Measurements from ENCODE around the gene DHX57.
A peak's percentile ranks its signal among the peaks of the same experiment; 100 is the strongest.

DNA sequence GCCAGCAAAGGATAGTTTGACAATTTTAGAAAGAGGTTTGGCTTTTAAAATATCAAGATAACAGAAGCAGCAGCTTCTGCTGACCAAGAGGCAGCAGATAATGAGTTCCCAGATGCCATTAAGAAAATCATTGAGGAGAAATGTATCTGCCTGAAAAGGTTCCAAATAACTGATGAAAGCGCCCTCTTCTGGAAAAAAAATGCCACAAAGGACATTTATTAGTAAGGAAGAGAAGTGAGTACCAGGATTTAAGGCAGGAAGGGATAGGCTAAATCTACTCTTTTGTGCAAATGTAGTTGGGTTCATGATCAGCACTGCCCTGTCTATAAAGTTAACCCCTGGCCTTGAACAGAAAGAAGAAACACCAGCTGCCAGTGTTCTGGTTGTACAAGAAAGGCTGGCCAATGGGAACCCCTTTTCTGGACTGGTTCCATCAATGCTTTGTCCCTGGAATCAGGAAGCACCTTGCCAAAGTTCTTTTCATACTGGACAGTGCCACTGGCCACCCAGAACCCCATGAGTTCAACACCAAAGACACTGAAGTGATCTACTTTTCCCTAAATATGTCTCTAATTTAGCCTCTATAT is 40.6 kb downstream of the DHX57 start:
- TF ChIP-seq, protein P1, sequence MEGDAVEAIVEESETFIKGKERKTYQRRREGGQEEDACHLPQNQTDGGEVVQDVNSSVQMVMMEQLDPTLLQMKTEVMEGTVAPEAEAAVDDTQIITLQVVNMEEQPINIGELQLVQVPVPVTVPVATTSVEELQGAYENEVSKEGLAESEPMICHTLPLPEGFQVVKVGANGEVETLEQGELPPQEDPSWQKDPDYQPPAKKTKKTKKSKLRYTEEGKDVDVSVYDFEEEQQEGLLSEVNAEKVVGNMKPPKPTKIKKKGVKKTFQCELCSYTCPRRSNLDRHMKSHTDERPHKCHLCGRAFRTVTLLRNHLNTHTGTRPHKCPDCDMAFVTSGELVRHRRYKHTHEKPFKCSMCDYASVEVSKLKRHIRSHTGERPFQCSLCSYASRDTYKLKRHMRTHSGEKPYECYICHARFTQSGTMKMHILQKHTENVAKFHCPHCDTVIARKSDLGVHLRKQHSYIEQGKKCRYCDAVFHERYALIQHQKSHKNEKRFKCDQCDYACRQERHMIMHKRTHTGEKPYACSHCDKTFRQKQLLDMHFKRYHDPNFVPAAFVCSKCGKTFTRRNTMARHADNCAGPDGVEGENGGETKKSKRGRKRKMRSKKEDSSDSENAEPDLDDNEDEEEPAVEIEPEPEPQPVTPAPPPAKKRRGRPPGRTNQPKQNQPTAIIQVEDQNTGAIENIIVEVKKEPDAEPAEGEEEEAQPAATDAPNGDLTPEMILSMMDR (conservative IDR thresholded peaks at IDR 0.05; ENCODE audit: low read depth in 2 of 2), result peak; percentile 59 to 75
- TF ChIP-seq POLR2AphosphoS5 (IDR thresholded peaks at IDR 0.05; ENCODE audit: low read depth) (no peak), EZH2phosphoT487 (IDR thresholded peaks at IDR 0.05; ENCODE audit: unreplicated experiment) (no peak), REST (IDR thresholded peaks at IDR 0.05; ENCODE audit: unreplicated experiment) (no peak), JUNB (IDR thresholded peaks at IDR 0.05; ENCODE audit: unreplicated experiment) (no peak), EZH2 (IDR thresholded peaks at IDR 0.05; ENCODE audit: low read depth, unreplicated experiment) (no peak), ZNF331 (CRISPR knock-in tag; IDR thresholded peaks at IDR 0.05; ENCODE audit: low read depth) (no peak), NANOG (IDR thresholded peaks at IDR 0.05; ENCODE audit: borderline replicate concordance) (no peak), CREB1 (CRISPR knock-in tag; IDR thresholded peaks at IDR 0.05; ENCODE audit: low read depth) (no peak), ZNF114 (CRISPR knock-in tag; IDR thresholded peaks at IDR 0.05) (no peak)
- TF ChIP-seq, protein P2, sequence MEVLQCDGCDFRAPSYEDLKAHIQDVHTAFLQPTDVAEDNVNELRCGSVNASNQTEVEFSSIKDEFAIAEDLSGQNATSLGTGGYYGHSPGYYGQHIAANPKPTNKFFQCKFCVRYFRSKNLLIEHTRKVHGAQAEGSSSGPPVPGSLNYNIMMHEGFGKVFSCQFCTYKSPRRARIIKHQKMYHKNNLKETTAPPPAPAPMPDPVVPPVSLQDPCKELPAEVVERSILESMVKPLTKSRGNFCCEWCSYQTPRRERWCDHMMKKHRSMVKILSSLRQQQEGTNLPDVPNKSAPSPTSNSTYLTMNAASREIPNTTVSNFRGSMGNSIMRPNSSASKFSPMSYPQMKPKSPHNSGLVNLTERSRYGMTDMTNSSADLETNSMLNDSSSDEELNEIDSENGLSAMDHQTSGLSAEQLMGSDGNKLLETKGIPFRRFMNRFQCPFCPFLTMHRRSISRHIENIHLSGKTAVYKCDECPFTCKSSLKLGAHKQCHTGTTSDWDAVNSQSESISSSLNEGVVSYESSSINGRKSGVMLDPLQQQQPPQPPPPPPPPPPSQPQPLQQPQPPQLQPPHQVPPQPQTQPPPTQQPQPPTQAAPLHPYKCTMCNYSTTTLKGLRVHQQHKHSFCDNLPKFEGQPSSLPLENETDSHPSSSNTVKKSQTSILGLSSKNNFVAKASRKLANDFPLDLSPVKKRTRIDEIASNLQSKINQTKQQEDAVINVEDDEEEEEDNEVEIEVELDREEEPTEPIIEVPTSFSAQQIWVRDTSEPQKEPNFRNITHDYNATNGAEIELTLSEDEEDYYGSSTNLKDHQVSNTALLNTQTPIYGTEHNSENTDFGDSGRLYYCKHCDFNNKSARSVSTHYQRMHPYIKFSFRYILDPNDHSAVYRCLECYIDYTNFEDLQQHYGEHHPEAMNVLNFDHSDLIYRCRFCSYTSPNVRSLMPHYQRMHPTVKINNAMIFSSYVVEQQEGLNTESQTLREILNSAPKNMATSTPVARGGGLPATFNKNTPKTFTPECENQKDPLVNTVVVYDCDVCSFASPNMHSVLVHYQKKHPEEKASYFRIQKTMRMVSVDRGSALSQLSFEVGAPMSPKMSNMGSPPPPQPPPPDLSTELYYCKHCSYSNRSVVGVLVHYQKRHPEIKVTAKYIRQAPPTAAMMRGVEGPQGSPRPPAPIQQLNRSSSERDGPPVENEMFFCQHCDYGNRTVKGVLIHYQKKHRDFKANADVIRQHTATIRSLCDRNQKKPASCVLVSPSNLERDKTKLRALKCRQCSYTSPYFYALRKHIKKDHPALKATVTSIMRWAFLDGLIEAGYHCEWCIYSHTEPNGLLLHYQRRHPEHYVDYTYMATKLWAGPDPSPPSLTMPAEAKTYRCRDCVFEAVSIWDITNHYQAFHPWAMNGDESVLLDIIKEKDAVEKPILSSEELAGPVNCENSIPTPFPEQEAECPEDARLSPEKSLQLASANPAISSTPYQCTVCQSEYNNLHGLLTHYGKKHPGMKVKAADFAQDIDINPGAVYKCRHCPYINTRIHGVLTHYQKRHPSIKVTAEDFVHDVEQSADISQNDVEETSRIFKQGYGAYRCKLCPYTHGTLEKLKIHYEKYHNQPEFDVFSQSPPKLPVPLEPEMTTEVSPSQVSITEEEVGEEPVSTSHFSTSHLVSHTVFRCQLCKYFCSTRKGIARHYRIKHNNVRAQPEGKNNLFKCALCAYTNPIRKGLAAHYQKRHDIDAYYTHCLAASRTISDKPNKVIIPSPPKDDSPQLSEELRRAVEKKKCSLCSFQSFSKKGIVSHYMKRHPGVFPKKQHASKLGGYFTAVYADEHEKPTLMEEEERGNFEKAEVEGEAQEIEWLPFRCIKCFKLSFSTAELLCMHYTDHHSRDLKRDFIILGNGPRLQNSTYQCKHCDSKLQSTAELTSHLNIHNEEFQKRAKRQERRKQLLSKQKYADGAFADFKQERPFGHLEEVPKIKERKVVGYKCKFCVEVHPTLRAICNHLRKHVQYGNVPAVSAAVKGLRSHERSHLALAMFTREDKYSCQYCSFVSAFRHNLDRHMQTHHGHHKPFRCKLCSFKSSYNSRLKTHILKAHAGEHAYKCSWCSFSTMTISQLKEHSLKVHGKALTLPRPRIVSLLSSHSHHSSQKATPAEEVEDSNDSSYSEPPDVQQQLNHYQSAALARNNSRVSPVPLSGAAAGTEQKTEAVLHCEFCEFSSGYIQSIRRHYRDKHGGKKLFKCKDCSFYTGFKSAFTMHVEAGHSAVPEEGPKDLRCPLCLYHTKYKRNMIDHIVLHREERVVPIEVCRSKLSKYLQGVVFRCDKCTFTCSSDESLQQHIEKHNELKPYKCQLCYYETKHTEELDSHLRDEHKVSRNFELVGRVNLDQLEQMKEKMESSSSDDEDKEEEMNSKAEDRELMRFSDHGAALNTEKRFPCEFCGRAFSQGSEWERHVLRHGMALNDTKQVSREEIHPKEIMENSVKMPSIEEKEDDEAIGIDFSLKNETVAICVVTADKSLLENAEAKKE (CRISPR knock-in tag; IDR thresholded peaks at IDR 0.05), result no peak

Data from GM23338 (cell line).